Measurements from ENCODE around the gene HSPA8. TPM values are rescaled to one million over a fixed set of nuclear protein-coding genes. Genes with fewer than 3 reads are reported as not detected.

HSPA8 gene
- total and polyA plus RNA-seq, 2 of the 8 experiments (the other 6 are each of a cell fraction or from before 2014, with no cell fraction given): 1,491 to 2,155 TPM

DNA sequence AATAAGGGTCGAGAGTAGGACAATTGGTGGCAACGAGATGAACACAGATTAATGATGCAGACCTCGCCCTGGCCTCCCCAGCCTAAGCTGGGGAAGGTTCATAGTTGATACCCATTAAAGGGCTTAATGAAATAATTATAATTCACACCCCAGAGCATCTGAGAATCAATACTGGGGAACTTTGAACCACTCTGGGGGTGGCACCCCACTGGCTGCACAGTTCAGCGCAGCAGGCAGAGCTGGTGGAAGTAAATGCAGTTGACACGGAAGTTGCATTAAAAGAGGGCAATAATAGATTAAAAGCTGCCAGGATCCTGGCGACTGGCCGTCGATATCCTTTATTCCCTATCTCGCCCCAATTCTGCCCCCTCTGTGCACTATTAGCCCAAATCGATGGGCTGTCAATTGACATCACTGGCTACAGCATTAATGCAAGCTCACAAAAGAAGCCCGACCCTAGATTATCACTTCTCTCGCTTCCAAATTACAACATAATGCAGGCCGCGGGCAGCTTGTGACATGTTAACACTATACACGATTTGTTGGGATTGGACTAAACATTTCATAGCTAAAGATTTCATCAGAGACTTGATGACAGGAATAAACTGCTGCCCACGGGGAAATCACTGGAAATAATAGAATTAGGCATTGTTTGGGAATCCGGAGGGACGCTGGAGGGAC lies 14.5 kb downstream of the HSPA8 start:
- no peak overlapping the region for H3K4ac ChIP-seq (replicated peaks; ENCODE audit: insufficient read length, low read depth, low read length)
- no peak for DNase-seq (ENCODE audit: low read depth in 1 of 2, low spot score in 2 of 2)
- CTCF ChIA-PET (ENCODE audit: partially characterized antibody): interaction anchor here (0.5 to 4.9 kb wide), 19 partner anchors 7 to 409 kb away, joined by 3 to 26 read pairs (median 5); no protein-coding TSS in a partner anchor
- TF ChIP-seq BACH1 (IDR thresholded peaks at IDR 0.05; ENCODE audit: low read length) (no peak), TEAD4 (IDR thresholded peaks at IDR 0.05; ENCODE audit: low read depth, low read length) (no peak), SP2 (IDR thresholded peaks at IDR 0.05; ENCODE audit: low read length) (no peak), SUZ12 (IDR thresholded peaks at IDR 0.05; ENCODE audit: low read length) (no peak), JUN (IDR thresholded peaks at IDR 0.05; ENCODE audit: low read depth, low read length) (no peak), SP4 (IDR thresholded peaks at IDR 0.05; ENCODE audit: low read length) (no peak), JUND (IDR thresholded peaks at IDR 0.05; ENCODE audit: low read length) (no peak), SIX5 (IDR thresholded peaks at IDR 0.05; ENCODE audit: low read depth, low read length) (no peak), EGR1 (IDR thresholded peaks at IDR 0.05; ENCODE audit: borderline replicate concordance, low read depth, low read length) (no peak), PHF8 (conservative IDR thresholded peaks at IDR 0.05; ENCODE audit: low read depth, low read length) (no peak), CEBPB (IDR thresholded peaks at IDR 0.05; ENCODE audit: low read depth, low read length) (no peak), EP300 (IDR thresholded peaks at IDR 0.05; ENCODE audit: borderline replicate concordance in 1 of 2, low read depth in 2 of 2, low read length in 2 of 2) (no peak)

More for the DNA sequence above, 14.5 kb downstream of the HSPA8 start:
- no peak overlapping the region for H3K4me2 ChIP-seq (ENCODE audit: insufficient read depth in 1 of 2, low read depth in 2 of 2, low read length in 2 of 2)
- no peak overlapping the region for H2BK5ac ChIP-seq (ENCODE audit: low read depth, low read length)
- no peaks in the 10 kb centered on the region for H3K4me1 ChIP-seq (replicated peaks in 1 of 4; ENCODE audit: control insufficient read depth in 3 of 4, insufficient read depth in 4 of 4, low read length in 3 of 4)
- no peaks in the 10 kb centered on the region for H3K36me3 ChIP-seq (ENCODE audit: control insufficient read depth in 2 of 4, insufficient read depth in 4 of 4, low read length in 3 of 4)
- no peak overlapping the region for H2BK120ac ChIP-seq (replicated peaks; ENCODE audit: low read depth, low read length)
- H2BK12ac ChIP-seq (ENCODE audit: low read depth, low read length): no peak overlapping the region
- no peak overlapping the region for H3K14ac ChIP-seq (ENCODE audit: insufficient read length)
- H3K23me2 ChIP-seq (ENCODE audit: low read depth, low read length): no peaks in the 10 kb centered on the region
- no peak overlapping the region for H2BK20ac ChIP-seq (ENCODE audit: low read length)
- H4K5ac ChIP-seq (ENCODE audit: insufficient read length, low read depth, low read length): no peak overlapping the region
- no peaks in the 10 kb centered on the region for H3K27me3 ChIP-seq (replicated peaks in 1 of 4; ENCODE audit: control insufficient read depth in 3 of 4, extremely low read depth in 1 of 4, insufficient read depth in 3 of 4, low read length in 3 of 4)
- 88% methylated on average over 18 of the region's 18 CpGs; no CpG with 5 or more reads in 1 of the 2 experiments for WGBS, 2 experiments (ENCODE audit: extremely low coverage in 1 of 2, insufficient coverage in 1 of 2, insufficient read length in 1 of 2, insufficient replicate concordance in 2 of 2, low coverage in 1 of 2, low lambda C conversion rate in 2 of 2, missing lambda C conversion rate in 1 of 2)
- no peak overlapping the region for H2AFZ ChIP-seq (ENCODE audit: low read length)
- H4K8ac ChIP-seq (ENCODE audit: extremely low read depth, insufficient read depth, low read length): no peak overlapping the region
- no peak overlapping the region for H2BK15ac ChIP-seq (ENCODE audit: low read length)
- H3K9ac ChIP-seq (replicated peaks in 1 of 4; ENCODE audit: extremely low read depth in 1 of 4, low read depth in 3 of 4, low read length in 3 of 4): no peak overlapping the region
- H3K79me2 ChIP-seq (ENCODE audit: control insufficient read depth in 1 of 2, insufficient read depth in 2 of 2, low read length in 2 of 2): no peaks in the 10 kb centered on the region
- no peaks in the 10 kb centered on the region for H3K9me3 ChIP-seq (ENCODE audit: insufficient read depth in 2 of 2, low read depth in 1 of 2, low read length in 1 of 2)
- no peak overlapping the region for H3K18ac ChIP-seq (ENCODE audit: extremely low read depth, low read length)
- H2AK5ac ChIP-seq (ENCODE audit: low read depth, low read length): no peak overlapping the region
- no peak overlapping the region for H3K23ac ChIP-seq (ENCODE audit: insufficient read length)
- no peaks in the 10 kb centered on the region for H4K20me1 ChIP-seq (replicated peaks in 1 of 2; ENCODE audit: control insufficient read depth in 1 of 2, insufficient read depth in 2 of 2, low read length in 2 of 2)
- H4K91ac ChIP-seq (replicated peaks; ENCODE audit: insufficient read length, low read length): no peak overlapping the region
- no peak overlapping the region for H3K4me3 ChIP-seq (ENCODE audit: extremely low read depth in 1 of 4, insufficient read depth in 2 of 4, low read depth in 3 of 4, low read length in 4 of 4)
- no peak overlapping the region for H3K56ac ChIP-seq (replicated peaks; ENCODE audit: insufficient read length, low read depth, low read length)
- H3K79me1 ChIP-seq (ENCODE audit: low read depth, low read length): no peaks in the 10 kb centered on the region
- POLR2A ChIA-PET (ENCODE audit: partially characterized antibody): interaction anchor here (1.4 to 8.5 kb wide), 3 partner anchors 10 to 14 kb away, joined by 3 to 54 read pairs (median 6); partner anchors contain the start of gene HSPA8
- H3K27ac ChIP-seq (ENCODE audit: low read depth, low read length): no peak overlapping the region
- no peak for FAIRE-seq
